HG02759 (cell line): Measurements from ENCODE around the gene CCR3.

Source experiments
- ATAC-seq: cut with Tn5 transposase; IDR thresholded peaks from one replicate; pipeline ENCODE4 v1.9.1; 2021; ENCODE audit warnings: mild to moderate bottlenecking, moderate library complexity; ENCODE audit not compliant: unreplicated experiment

The CCR3 gene

GRCh38 chr3:46218196-46218709 is 24.0 kb upstream of the CCR3 start:
- ATAC-seq = no peak

- ATAC-seq = no peak
Observed at GRCh38 chr3:46221391-46221790, 20.9 kb upstream of the CCR3 start.

GRCh38 chr3:46221938-46222337 is 20.3 kb upstream of the CCR3 start:
- no peak for ATAC-seq

GRCh38 chr3:46222435-46223161 is 19.7 kb upstream of the CCR3 start:
- no peak for ATAC-seq

DNA sequence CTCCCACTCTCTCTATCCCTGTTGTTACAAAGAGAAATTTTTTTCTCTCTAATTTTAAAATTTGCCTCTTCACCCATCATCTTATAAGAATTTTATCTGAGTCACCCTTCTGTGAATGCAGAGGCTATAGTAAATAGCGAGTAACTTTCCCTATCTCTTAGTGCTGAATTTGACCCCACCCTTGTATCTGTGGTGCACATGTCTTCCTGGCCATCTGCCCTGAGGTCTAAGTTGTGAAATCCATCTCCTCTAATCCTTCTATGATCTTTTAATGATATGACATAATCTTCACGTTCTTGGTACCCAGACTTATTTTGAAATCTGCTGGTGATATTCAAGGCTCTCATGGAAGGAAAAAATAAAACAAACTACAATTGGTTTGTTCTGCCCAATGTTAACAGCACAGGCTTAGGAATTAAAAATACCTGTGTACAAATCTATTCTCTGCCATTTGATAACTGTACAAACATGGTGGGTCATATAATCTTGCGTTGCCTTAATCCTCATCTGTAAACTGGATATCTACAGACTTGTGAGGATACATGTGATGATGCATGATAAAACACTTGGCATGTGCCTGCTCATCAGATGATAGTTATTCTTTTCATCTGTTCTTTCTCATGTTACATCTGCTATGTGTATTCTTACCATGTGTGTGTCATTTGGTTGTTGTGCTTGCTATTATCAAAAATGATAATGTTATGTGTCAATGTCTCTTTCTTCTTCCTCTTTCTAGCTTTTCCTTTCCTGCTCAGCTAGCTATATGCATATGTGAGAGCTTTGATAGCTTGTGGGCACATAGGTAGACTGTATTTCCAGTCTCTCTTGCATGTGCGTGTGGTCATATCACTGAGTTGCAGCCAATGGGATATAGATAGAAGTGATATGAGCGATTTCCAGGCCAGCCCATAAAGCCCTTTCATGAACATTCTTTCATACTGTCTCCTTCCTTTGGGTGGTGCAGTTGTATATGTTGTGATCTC is 13.7 kb upstream of the CCR3 start:
- ATAC-seq = no peak

DNA sequence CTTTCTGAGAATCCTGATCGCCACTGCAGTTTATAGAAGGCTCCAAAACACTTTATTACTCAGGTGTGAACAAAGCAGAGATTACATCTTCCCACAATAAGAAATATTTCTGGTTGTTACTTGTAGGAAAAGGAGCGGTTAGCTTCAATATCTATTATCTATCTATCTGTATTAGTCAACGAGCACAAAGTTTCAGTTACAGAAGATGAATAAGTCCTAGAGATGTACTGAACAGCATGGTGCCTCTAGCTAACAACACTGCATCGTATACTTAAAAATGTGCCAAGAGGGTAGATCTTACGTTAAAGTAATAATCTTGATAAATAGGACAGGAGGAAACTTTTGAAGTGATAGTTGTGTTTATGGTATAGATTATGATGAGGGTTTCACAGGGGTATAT is 10.9 kb upstream of the CCR3 start:
- no peak for ATAC-seq

DNA sequence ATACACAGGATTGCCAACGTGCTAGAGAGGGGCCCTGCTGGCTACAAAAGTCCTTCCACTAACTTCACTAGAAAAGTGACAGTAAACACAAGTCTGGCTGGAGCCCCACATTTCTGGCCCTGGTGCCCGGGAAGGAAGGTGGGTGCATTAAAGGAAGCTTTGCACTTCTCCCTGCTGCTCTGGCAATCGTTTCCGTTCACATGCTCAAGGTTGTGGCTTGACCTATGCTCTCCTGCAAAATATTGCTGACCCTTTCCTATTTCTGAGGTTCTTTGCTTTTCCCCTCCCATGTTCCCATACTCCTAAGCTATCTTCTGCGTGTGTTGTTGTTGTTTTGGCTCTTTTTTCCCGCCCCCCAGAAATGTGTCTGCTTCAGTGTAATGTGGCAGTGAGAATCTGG is 9.1 kb upstream of the CCR3 start:
- no peak for ATAC-seq

DNA sequence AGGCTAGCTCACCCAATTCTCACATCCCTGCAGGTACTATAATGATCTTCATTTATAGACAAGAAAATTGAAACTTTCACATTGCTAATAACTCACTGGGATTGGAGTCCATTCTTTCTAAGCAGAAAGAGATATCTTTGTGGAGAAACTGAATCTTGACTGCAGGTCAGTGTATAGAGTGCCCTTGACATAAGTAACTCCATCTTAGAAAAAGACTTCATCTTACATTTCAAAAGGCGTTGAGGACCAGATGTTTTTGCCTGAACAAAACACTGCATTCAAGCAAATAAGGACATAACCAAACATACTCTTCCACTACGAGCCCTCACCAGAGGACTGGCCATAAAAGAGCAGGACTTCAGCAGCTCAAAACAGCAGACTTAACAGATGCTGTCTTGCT is 6.8 kb upstream of the CCR3 start:
- no peak for ATAC-seq

DNA sequence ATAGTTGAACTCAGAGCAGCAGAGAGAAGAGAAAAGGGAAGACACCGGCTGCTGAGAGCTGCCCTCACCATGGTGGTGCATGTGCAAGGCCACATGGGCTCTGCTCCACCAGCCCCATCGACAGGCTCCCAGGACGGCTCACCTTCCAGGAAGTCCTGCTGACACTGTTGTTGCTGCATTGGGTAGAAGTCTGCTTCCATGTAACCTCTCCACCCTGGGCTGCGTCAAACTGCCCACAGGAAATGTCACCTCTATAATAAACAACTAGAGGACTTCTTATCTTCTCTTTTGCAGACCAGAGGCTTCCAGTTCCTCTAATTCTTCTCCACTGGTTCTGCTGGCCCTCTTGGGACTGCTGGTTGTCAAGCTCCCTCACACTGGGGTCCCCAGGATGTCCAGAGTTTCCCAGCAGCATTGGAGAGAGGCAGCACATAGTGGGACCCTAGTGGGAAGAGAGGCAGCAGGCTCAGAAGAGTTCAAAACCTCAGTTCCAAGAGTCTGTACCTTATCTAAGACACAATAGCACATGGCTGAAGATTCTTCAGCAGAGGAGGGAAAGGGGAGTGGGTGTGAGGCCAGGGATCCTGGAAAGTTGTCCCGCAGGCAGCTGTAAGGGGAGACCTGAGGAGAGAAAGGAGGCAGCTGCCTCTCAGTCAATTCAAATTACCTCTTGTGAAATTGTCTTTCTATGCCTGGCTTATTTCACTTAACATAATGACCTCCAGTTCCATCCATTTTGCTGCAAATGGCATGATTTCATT is 5.8 kb upstream of the CCR3 start:
- no peak for ATAC-seq

DNA sequence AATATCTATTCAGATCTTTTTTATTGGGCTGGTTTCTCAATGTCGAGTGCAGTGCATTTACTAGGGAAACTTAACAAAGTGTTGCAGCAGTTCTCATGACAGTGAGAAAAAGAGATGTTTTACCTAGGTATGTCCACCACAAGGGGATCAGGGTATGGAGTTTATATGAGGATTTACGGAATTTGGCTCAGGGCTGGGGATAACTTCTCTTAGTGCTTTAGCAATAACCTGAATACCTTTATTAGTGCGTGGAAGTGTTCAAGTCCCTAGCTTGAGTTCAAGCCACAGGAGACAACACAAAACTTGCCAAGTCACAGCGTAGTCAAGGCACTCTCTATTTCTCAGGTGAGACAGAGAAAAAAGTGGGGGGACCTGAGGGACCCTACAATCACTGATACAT is 3.9 kb upstream of the CCR3 start:
- ATAC-seq = no peak

DNA sequence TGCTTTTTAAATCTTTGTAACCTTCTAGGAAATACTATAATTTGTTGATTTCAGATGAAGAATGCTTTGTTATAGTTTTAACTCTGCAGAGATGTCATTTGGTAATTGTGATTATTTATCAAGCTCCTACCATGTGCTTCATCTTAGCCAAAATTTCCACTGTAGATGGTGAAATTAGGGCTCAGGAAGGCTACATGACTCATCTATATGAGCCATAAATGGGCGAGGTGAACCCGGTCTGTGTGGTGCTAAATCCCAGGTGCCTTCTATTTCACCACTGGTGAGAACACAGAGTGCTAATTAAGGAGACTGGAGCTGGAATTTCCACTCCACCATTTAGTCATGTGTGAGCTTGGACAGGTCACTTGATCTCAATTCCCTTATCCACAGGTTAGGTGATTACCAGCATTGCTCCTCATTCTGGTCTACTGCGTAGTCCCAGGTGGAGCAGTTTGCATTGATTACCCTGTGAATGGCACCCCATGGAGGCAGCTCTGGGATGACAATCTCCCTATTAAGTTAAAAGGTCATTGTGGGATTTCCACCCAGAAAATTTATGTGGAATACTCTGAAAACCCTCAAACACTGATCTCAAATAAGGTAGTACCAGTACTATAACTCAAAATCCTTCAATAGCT is 2.8 kb upstream of the CCR3 start:
- ATAC-seq = no peak

DNA sequence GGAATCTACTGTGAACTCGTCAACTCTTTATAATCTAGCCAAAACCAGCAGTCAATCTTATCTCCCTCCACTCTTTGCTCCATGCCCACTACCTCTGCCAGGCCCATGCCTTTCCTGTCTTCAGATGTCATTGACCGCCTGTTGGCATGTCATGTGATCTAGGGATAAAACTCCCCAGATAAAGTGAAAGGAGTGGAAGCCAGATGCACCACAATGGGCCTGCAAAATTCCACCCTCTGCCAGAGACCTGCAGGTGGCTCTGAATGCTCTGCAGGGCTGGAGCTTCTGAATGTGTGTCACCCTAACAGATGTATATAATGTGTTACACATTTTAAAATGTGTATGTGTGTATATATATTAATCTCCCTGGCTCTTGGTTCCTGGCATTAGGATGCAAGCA is 2.3 kb upstream of the CCR3 start:
- ATAC-seq = no peak

- no peak for ATAC-seq
Observed at GRCh38 chr3:46243560-46243959, 1.3 kb downstream of the CCR3 start.

- ATAC-seq = no peak
Observed at GRCh38 chr3:46245146-46245545, 2.9 kb downstream of the CCR3 start.

GRCh38 chr3:46252980-46253379 is 10.7 kb downstream of the CCR3 start:
- ATAC-seq = no peak

DNA sequence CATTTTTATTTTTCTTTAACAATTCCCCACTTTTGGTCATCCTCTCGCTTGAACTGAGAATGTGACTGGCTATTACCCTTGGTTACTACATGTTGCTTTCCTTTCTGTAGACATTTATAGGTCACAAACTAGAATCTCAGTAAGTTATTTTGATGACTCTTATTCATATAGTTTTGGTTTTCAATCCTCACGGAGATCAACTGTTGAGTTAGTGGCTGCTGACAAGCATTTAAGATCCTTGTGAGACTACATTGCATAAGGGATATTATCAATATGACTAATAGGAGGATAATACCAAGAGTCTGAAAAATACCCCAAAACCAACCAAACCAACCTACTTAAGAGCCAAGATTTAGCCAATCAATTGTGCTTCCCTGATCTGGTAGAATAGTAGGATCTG is 16.3 kb downstream of the CCR3 start:
- ATAC-seq = no peak

- ATAC-seq = no peak
Observed at GRCh38 chr3:46261926-46262594, 19.8 kb downstream of the CCR3 start.

- ATAC-seq = no peak
Observed at GRCh38 chr3:46264002-46264401, 21.7 kb downstream of the CCR3 start.

GRCh38 chr3:46266598-46266997 is 24.3 kb downstream of the CCR3 start:
- ATAC-seq = no peak

DNA sequence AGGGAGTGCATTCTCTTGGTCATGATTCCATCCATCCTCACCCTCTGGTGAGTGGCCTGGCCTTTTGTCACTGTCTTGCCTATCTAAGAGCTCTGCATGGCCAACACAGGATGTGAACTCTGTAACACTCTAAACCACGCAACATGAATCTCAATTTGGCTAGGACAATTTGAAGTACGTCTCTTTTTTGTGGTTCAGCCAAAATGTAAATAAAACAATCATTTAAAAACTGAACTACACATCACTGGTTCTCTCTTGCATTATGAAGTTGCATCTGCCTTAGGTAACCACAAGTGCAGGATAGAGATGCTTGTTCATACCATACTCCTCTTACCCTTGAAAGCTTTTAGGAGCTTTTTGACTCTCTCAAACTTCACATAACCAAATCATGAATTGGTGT is 27.3 kb downstream of the CCR3 start:
- no peak for ATAC-seq
